ENCODE data around the gene FKBP2. TPM values are rescaled to one million over a fixed set of nuclear protein-coding genes. Genes with fewer than 3 reads are reported as not detected.

The FKBP2 gene
- total RNA-seq, 1 donor from 2014 or later, result 31.4 TPM

GRCh38 chr11:64210301-64211020, 30.4 kb upstream of the FKBP2 start:
- no peak for DNase-seq
- no peak overlapping the region for H3K4me3 Mint-ChIP-seq (ENCODE audit: unreplicated experiment)
- TF ChIP-seq, protein P1, sequence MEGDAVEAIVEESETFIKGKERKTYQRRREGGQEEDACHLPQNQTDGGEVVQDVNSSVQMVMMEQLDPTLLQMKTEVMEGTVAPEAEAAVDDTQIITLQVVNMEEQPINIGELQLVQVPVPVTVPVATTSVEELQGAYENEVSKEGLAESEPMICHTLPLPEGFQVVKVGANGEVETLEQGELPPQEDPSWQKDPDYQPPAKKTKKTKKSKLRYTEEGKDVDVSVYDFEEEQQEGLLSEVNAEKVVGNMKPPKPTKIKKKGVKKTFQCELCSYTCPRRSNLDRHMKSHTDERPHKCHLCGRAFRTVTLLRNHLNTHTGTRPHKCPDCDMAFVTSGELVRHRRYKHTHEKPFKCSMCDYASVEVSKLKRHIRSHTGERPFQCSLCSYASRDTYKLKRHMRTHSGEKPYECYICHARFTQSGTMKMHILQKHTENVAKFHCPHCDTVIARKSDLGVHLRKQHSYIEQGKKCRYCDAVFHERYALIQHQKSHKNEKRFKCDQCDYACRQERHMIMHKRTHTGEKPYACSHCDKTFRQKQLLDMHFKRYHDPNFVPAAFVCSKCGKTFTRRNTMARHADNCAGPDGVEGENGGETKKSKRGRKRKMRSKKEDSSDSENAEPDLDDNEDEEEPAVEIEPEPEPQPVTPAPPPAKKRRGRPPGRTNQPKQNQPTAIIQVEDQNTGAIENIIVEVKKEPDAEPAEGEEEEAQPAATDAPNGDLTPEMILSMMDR (IDR thresholded peaks at IDR 0.05; ENCODE audit: partially characterized antibody, unreplicated experiment), result no peak
- H3K9me3 Mint-ChIP-seq (ENCODE audit: unreplicated experiment), result peaks cover 3% of the 10 kb centered on the region
- peaks cover 12% of the 10 kb centered on the region for H3K27me3 Mint-ChIP-seq (ENCODE audit: unreplicated experiment)
- H3K36me3 Mint-ChIP-seq (ENCODE audit: unreplicated experiment), result no peaks in the 10 kb centered on the region
- no peaks in the 10 kb centered on the region for H3K4me1 Mint-ChIP-seq (ENCODE audit: low read depth, unreplicated experiment)
- no peak overlapping the region for H3K27ac Mint-ChIP-seq (ENCODE audit: unreplicated experiment)

GRCh38 chr11:64211181-64211872, 29.6 kb upstream of the FKBP2 start:
- peak; percentile 21 for DNase-seq
- H3K36me3 Mint-ChIP-seq (ENCODE audit: unreplicated experiment), result no peaks in the 10 kb centered on the region
- peaks cover 12% of the 10 kb centered on the region for H3K27me3 Mint-ChIP-seq (ENCODE audit: unreplicated experiment)
- H3K4me3 Mint-ChIP-seq (ENCODE audit: unreplicated experiment), result no peak overlapping the region
- TF ChIP-seq, protein P1 (IDR thresholded peaks at IDR 0.05; ENCODE audit: partially characterized antibody, unreplicated experiment), result no peak
- no peaks in the 10 kb centered on the region for H3K4me1 Mint-ChIP-seq (ENCODE audit: low read depth, unreplicated experiment)
- peaks cover 3% of the 10 kb centered on the region for H3K9me3 Mint-ChIP-seq (ENCODE audit: unreplicated experiment)
- no peak overlapping the region for H3K27ac Mint-ChIP-seq (ENCODE audit: unreplicated experiment)

DNA sequence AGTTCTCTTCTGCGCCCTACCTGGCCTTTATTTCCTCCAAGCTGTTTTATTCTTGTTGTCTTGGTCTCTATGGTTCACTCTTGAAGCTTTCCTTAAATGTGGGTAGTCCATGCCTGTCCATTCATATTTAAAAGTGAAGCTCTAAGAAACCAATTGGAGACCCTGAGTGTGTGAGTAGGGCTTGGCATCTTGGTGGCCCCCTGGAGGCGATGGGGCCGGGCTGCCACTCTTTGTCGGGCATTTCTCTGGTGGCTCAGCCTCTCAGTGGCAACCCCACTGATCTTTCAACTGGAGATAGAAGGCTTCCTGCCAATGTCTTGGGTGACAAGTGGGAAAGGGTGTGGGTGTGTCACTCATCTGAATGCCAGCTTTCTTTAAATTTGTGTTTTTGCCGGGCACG, 24.0 kb upstream of the FKBP2 start:
- Mint-ChIP-seq H3K9me3 (ENCODE audit: unreplicated experiment) (no peaks in the 10 kb centered on the region), H3K4me1 (ENCODE audit: low read depth, unreplicated experiment) (no peaks in the 10 kb centered on the region)
- no peak for DNase-seq

DNA sequence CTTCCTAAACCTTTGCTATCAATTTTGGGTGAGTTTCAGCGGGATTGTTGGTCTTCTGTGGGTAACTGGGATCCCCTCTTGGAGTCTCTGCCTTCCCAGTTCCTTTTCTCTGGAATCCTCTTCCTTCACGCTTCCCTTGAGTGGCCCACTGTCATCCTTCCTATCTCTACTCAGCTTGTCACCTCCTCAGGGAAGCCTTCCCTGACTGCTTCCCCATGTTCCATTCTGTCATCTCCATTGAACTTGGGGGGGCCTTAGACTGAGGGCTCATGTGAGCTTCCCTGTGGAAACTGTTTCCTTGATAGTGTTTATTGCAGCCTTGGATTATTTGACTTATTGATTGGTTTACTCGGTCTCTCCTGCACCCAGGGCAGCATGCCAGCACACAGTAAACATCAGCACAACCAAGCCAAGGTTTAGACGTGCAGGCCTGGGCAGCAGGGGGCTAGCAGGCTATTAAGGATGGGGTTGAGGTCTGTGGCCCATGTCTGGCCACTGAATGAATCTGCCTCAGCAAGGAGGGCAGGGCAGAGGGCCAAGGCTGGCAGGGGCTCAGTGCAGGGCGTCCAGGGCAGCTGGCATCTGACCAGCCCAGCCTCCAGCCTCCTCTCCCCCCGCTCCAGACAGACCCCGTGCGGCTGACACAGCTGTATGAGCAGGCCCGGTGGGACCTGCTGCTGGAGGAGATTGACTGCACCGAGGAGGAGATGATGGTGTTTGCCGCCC, 22.1 kb upstream of the FKBP2 start:
- Mint-ChIP-seq H3K27me3 (ENCODE audit: unreplicated experiment) (peaks cover 1% of the 10 kb centered on the region), H3K4me3 (ENCODE audit: unreplicated experiment) (no peak overlapping the region), H3K9me3 (ENCODE audit: unreplicated experiment) (no peaks in the 10 kb centered on the region), H3K36me3 (ENCODE audit: unreplicated experiment) (no peaks in the 10 kb centered on the region), H3K4me1 (ENCODE audit: low read depth, unreplicated experiment) (no peaks in the 10 kb centered on the region), H3K27ac (ENCODE audit: unreplicated experiment) (no peak overlapping the region)
- TF ChIP-seq, protein P1 (IDR thresholded peaks at IDR 0.05; ENCODE audit: partially characterized antibody, unreplicated experiment), result no peak
- no peak for DNase-seq

More for the DNA sequence above, 24.0 kb upstream of the FKBP2 start:
- Mint-ChIP-seq H3K36me3 (ENCODE audit: unreplicated experiment) (no peaks in the 10 kb centered on the region), H3K4me3 (ENCODE audit: unreplicated experiment) (no peak overlapping the region), H3K27me3 (ENCODE audit: unreplicated experiment) (peaks cover 9% of the 10 kb centered on the region), H3K27ac (ENCODE audit: unreplicated experiment) (no peak overlapping the region)
- TF ChIP-seq, protein P1 (IDR thresholded peaks at IDR 0.05; ENCODE audit: partially characterized antibody, unreplicated experiment), result no peak

Data from glutamatergic neuron (in vitro differentiated cells).